Skeletal muscle cell (primary cell): ENCODE data around the gene OR2Y1.
"Not testable (repeated sequence)": the region's sequence is repeated elsewhere in the genome, so short reads cannot be mapped to it uniquely, and the experiment has no call there.

Experiments used
- DNase-seq: peaks from one replicate; pipeline ENCODE4 v3.0.0-alpha.2; 2010; ENCODE audit warnings: low read depth
- H3K4me3 ChIP-seq: 2 replicates; pipeline ENCODE4 v1.5.1; 2011; ENCODE audit warnings: low read depth, mild to moderate bottlenecking, control low read depth, low read length, moderate library complexity

OR2Y1 gene, protein sequence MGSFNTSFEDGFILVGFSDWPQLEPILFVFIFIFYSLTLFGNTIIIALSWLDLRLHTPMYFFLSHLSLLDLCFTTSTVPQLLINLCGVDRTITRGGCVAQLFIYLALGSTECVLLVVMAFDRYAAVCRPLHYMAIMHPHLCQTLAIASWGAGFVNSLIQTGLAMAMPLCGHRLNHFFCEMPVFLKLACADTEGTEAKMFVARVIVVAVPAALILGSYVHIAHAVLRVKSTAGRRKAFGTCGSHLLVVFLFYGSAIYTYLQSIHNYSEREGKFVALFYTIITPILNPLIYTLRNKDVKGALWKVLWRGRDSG

DNA sequence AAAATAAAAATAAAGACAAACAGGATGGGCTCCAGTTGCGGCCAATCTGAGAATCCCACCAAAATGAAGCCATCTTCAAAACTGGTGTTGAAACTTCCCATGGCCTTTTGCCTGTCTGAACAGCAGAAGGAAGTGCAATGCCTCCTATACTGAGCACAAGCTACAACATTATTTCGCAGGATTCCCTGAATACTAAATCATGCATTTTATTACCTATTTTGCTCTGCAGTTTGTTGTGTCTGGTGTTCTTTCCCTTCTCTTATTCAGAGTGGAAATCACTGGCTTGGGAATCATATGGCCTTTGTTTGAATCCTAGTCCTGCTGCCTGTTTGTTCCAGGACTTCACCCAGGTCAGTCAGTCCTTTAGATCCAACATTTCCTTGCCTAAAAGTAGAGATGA, at the start of gene OR2Y1:
Gene OR2Y1, minus strand, starts transcription at position 101 of the 400 bp plus-strand sequence. Its CDS starts 0 bp downstream, at position 101.
- no peak for DNase-seq
- H3K4me3 ChIP-seq = no peak within 1 kb of the TSS

DNA sequence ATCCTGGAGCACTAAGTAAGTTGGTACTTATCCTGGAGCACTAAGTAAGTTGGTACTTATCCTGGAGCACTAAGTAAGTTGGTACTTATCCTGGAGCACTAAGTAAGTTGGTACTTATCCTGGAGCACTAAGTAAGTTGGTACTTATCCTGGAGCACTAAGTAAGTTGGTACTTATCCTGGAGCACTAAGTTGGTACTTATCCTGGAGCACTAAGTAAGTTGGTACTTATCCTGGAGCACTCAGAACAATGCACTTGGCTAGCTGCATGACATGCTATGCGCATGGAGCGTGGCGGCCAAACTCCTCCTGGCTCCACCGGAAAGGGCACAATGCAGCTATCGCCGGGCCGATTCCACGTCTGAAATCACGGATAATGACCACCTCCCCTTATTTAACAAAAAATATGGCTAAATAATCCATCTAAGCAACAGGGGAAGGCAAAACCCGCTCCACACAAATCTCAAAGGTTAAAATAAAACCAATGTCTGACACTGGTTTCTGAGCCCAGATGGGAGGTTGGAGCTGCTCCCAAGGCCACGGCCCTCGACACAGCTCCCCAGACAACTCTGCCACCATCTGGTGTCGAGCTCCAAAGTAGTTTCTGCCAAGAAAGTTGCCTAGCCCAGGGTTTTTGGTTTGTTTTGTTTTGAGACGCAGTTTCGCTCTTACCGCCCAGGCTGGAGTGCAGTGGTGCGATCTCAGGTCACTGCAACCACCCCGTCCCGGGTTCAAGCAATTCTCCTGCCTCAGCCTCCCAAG, 49.0 kb upstream of the OR2Y1 start:
- H3K4me3 ChIP-seq, DNase-seq: not testable (repeated sequence)

DNA sequence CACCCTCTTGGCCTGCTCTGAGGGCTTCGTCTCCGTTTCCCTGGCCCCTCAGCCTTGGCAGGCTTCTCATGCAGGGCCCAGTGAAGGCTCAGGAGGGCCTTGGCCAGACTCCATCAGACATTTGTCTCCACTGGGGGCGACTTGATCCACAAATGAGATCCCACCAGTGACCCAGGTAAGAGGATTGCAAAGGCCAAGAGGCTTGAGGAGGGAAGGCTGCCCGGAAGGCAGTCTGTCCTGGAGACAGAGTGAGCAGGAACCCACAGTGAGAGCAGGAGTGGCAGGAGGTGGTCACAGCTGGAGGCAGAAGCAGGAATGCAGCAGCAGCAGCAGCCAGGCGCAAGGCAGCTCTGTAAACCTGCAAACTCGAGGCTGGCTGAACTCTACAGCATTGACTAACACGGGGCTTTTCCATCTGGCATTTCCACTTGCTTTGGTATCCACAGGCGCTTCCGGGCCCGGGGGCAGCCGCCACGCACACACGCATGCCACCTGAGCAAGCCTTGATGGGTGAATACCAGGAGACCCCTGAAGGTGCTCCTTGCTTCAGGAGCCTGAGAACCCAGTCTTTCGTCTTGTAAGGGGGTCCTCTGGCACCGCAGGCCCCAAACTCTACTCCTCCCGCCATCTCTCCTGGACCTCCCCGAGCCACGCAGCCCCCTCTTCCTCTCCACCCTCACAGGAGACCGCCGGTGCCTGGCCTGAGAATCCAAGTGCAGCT, 48.0 kb upstream of the OR2Y1 start:
- DNase-seq = no peak
- no peak overlapping the region for H3K4me3 ChIP-seq

DNA sequence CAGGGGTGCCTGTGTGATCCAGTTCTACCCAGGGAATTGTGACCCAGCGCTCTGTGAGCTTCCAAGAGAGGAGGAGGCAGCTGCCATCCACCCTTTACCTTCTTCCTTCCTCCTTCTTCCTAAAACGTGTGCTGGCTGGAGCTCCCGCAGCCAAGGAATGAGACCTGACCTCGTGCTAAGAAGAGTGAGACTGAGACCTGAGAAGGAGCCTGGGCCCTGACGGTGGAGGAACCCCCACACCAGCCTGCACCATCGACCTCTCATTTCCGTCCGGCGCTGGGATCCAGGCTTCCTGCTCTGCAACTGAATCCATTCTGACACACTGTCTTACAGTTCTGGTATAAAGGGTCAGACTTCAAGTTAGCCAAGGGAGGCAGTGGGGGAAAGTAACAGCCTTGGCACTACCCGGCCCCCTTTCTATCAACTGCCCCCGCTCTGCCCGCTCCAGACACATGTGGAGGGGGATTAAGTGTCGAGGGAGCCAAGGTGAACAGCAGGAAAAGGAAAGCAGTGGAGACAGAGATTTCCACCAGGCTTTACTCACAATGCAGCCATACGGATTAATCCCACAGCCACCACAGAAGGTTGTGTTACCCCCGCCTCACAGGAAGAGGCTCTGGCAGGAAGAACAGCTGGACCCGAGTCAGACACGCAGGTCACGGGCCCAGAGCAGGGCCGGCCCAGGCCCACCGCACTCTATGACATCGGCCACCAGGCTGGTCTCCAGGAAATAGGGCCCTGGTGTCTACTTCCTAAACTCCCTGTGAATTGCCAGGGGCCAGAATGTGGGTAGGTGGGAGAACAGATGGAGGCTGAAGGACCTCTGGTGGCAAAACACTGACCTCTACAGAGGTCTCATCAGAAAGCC, 46.9 kb upstream of the OR2Y1 start:
- H3K4me3 ChIP-seq = no peak overlapping the region
- DNase-seq = no peak

DNA sequence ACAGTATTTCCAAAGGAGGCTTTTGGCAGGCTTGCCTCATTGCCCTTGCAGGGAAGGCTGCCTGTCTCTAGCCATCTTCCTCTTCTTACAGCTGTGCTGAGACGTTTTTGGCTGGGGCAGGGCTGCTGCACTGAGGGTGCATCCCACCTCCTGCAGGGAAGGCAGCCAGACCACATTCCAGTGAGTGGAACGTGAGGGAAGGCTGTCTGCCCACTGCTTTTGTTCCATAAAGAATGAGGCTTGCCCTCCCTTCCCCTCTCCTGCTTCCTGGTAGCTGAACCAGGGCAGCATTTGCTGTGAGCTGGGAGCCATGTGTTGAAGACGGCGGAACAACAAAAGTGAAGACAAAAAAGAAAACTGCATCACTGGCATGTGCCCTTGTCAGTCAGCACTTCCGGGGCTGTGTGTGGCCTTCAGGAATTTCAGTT, 46.0 kb upstream of the OR2Y1 start:
- peak; percentile 79 for DNase-seq
- H3K4me3 ChIP-seq = no peak overlapping the region

DNA sequence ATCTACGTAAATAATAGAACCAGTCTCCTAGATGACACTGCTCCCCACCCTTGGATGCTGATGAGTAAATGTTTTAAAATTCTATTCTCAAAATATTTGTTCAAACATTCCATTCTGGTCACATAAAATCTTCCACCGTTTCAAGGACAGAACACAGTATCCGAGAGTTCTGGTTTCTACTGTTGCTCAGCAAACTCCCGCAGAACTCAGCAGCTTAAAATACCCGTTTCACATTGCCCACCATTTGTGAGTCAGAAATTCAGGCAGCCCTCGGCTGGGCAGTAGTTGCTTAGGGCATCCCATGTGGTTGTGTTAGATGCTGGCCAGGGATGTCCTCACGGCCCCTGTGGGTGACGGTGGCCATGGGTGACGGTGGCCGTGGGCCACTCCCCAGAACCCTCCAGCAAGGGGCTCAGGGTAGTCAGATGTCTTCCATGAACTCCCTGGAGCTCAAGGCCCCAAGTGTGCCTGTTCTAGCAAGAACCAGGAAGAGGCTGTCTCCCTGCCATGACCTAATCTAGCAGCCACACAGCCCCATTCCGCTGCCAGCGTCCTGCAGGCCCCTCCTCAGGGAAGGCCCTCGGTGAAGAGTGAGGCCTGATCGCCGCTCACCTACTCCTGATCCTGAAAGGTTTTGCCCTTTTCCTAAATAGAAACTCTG, 45.4 kb upstream of the OR2Y1 start:
- no peak for DNase-seq
- no peak overlapping the region for H3K4me3 ChIP-seq

DNA sequence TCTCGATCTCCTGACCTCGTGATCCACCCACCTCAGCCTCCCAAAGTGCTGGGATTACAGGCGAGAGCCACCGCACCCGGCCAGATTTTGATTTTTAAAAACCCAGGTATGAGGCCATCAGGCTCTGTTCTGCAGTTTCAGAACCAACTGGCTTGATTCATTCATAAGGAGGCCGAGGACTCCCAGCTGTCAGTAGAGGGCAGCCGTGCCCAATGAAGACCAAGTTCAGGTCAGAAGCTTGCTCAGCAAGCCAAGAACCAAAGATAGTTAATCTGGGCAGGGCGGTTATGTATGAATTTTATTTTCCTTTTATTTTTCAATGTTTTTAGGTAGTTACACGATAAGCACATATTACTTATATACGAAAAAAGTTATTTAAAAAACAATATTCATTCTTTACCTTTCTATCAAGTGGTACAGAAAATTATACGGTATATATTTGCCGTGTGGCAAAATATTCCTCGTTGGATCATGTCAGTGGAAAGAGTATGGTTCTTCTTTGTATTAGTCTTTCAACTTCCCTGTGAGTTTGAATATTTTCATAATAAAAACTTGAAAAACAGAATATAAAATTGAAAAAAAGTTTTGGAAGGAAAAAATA, 44.7 kb upstream of the OR2Y1 start:
- H3K4me3 ChIP-seq = no peak overlapping the region
- peak; percentile 56 for DNase-seq

DNA sequence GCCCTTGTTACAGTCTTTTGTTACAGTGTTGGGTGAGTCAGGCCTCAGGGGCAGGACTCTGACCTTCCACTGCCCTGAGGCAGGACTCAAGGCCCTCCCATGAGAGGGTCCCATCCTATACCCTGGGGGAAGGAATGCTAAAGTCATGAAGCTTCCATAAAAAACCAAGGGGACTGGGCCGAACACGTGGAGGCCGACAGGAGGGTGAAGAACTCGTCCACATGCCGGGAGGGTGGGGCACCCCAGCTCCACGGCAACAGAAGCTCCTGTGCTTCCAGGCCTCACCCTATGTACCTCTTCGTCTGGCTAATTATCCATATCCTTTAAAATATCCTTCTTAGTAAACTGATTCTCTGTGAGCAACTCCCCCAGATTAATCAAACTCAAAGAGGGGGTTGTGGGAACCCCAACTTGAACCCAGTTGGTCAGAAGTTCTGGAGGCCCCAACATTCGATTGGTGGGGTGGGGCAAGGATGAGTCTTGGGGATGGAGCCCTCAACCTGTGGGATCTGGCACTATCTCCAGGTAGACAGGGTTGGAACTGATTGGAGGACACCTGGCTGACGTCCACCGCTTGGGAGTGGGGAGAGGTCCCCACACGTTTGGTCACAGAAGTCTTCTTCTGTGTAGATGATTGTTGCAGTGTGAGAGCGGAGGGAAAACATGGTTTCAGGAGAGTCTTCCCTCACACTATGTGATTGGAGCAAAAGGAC, 43.6 kb upstream of the OR2Y1 start:
- H3K4me3 ChIP-seq = no peak overlapping the region
- DNase-seq = no peak

DNA sequence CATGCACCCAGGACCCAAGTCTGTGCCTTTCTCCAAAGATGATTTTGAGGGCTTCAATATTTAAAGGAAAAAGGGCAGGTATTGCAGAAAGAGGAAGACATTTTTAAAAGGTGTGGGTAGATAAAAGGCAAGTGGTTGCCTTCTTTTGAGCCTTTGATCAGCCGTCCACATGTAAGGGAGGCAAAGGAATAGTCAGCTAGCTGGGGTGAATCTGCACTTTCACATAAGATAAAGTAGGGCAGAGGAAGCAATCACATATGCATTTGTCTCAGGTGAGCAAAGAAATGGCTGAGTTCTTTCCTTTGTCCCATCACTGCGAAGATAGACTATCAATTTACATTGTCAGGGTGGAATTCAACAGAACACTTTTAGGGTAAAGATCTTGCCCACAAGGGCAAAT, 42.9 kb upstream of the OR2Y1 start:
- no peak for DNase-seq
- no peak overlapping the region for H3K4me3 ChIP-seq

DNA sequence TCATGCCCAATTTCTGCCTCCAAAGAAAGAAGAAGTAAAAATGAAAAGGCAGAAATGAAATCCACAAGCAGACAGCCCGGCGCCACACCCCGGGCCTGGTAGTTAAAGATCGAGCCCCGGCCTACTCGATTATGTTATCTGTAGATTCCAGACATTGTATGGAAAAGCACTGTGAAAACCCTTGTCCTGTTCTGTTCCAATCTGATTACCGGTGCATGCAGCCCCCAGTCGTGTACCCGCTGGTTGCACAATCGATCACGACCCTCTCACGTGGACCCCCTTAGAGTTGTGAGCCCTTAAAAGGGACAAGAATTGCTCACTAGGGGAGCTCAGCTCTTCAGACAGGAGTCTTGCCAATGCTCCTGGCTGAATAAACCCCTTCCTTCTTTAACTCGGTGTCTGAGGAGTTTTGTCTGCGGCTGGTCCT, 42.1 kb upstream of the OR2Y1 start:
- not testable (repeated sequence) for H3K4me3 ChIP-seq, DNase-seq

DNA sequence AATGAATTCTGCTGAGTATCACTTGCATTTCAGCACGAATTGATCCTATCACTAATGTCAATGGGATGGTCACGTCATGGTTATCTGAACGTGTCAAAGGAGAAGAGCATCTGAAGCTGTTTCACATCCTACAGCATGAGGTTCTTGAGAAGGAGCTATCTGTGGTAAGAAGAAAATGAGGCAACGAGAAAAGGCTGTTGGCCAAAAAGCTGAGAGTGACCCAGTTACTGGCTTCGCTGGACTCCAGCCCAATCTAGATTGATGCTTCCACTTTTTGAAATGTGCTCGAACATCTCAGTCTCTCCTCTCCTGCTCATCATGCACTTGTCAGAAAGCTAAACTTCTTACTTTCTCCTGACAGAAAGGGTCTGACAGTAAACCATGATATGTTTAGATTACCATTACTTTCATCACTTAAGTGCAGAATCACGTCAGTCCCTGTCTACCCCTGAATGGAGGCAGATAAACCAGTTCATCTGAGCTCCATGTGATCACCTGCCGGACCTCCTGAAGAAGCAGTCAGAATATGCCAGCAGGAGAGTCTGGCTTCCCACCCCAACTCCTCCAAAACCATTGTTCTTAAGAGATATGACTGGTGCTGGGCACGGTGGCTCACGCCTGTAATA, 40.2 kb upstream of the OR2Y1 start:
- DNase-seq = no peak

DNA sequence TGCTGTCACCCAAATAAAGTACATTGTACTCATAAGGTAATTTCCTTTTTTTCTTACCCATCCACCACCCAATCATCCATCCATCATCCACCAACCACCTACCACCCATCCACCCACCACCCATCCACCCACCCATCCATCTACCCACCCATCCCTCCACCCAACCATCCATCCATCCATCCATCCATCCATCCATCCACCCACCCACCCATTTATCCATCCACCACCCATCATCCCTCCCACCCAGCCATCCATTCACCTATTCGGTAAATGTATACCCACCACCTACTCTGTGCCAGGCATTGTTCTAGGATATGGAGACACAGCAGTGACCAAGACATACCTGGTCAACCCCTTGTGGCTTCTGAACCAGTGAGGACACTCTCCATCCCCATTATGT, 37.6 kb upstream of the OR2Y1 start:
- no peak for DNase-seq

More for the DNA sequence above, 40.2 kb upstream of the OR2Y1 start:
- no peak overlapping the region for H3K4me3 ChIP-seq

DNA sequence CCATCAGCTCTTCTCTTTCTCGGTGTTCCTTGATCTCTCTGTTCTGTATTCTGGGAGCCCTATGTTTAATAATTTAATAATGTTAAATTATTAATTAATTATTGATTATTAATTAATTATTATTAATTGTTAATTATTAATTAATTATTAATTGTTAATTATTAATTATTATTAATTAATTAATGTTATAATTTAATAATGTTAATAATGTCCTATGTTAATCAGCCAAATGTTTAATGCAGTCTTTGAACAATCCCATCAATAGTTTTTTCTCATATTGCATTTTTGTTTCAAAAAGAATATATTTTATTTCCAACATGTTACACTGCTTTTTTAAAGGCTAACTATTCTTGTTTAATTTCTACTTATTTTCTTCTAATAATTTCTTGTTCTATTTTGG, 36.5 kb upstream of the OR2Y1 start:
- H3K4me3 ChIP-seq = no peak overlapping the region
- no peak for DNase-seq

More for the DNA sequence above, 37.6 kb upstream of the OR2Y1 start:
- no peak overlapping the region for H3K4me3 ChIP-seq

DNA sequence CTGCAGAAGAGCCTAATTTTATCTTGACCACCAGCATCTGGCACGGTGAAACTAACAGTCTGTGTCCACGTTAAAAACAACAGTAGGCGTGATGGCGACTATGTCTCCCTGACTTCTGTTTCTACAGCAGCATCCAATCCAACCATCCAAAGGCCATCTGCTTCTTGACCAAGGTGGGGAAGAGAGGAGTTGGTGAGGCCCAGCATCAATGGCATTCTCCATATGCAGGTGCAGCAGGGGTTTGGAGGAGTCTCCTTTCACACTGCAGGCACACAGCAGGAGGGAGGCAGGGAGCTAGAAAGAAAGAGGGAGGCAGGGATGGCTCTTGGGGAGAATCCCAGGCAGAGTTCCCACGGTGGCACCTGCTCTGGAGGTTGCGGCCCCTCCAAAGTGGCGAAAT, 35.8 kb upstream of the OR2Y1 start:
- H3K4me3 ChIP-seq = no peak overlapping the region
- no peak for DNase-seq

DNA sequence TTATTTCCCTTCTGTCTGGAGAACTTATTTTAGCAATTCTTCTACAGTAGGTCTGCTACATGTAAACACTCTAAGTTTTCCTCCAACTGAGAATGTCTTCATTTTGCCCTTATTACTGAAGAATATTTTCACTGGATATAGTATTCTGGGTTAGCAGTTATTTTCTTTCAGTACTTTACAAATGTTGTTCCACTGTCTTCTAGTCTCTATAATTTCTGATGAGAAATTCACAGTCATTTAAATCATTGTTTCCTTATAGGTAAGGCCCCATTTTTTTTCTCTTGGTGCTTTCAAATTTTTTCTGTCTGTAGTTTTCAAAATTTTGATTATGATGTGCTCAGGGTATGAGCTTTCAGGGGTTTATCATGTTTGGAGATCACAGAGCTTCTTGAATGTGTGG, 32.0 kb upstream of the OR2Y1 start:
- no peak for DNase-seq

DNA sequence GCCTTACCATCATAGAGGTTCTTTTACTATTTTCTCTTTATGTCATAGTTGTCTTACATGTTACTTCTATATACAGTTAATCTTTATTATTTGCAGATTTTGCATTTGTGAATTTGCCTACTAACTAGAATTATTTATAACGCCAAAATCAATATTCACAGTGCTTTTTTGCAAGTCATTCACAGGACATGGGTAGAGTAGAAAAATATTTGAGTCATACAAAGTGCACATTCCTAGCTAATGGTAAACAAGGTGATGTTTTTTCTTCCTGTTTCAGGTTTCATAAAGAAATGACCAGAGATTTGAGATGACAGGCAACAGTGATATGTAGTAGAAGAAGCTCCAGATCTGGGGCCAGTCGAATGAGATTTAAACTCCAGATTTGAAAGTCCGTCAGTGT, 30.0 kb upstream of the OR2Y1 start:
- DNase-seq = no peak
- no peak overlapping the region for H3K4me3 ChIP-seq

More for the DNA sequence above, 32.0 kb upstream of the OR2Y1 start:
- H3K4me3 ChIP-seq = no peak overlapping the region

DNA sequence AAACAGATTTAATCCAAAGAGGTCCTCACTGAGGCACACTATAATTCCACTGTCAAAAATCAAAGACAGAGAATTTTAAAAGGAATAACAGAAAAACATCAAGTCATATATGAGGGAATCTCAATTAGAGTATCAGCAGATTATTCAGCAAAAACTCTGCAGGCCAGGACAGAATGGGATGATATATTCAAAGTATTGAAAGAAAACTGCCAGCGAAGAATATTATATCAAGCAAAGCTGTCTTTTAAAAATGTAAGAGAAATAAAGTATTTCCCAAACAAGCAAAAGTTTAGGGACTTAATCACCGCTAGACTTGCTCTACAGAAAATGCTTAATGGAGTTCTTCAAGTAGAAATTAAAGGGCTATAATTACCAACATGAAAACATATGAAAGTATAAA, 15.7 kb upstream of the OR2Y1 start:
- no peak overlapping the region for H3K4me3 ChIP-seq
- no peak for DNase-seq
